ENCODE data around the gene NKAIN2.

NKAIN2 gene

DNA sequence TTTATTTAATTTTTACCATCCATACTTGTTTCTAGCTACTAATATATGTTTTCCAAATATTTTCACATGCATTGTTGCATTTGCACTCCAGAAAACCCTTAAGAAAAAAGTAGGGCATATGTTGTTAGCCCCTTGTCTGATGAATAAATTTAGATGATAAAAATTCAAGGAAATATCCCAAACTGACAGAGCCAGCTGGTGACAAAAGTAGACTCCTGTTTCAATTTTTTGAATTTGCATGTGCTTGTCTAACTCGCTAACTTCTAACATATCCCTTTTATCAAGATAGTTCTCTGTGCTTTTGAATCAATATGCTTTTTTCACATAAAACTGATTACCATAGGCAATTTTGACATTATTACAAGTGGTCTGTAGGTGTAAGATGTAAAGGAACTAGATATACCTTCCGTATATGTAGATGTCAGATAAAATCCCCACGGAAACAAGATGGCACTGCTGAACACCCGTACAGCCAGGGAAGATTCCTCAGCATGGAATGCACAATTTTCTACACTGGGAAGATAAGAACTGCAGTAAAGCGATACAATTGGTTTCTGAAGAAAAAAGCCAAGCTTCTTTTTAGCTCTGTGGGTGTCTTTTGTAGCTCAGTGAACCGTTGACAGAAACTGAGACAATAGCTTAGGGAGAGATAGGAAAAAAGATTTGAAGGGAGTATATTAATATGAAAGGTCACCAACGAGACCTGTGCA, 721.0 kb downstream of the NKAIN2 start:
- TF ChIP-seq, protein P1, sequence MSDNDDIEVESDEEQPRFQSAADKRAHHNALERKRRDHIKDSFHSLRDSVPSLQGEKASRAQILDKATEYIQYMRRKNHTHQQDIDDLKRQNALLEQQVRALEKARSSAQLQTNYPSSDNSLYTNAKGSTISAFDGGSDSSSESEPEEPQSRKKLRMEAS (IDR thresholded peaks at IDR 0.05; ENCODE audit: low read depth, low read length), result no peak
- no peak for TF ChIP-seq POLR2A (IDR thresholded peaks at IDR 0.05; ENCODE audit: extremely low read depth, insufficient read length)
- TF ChIP-seq, protein P2, sequence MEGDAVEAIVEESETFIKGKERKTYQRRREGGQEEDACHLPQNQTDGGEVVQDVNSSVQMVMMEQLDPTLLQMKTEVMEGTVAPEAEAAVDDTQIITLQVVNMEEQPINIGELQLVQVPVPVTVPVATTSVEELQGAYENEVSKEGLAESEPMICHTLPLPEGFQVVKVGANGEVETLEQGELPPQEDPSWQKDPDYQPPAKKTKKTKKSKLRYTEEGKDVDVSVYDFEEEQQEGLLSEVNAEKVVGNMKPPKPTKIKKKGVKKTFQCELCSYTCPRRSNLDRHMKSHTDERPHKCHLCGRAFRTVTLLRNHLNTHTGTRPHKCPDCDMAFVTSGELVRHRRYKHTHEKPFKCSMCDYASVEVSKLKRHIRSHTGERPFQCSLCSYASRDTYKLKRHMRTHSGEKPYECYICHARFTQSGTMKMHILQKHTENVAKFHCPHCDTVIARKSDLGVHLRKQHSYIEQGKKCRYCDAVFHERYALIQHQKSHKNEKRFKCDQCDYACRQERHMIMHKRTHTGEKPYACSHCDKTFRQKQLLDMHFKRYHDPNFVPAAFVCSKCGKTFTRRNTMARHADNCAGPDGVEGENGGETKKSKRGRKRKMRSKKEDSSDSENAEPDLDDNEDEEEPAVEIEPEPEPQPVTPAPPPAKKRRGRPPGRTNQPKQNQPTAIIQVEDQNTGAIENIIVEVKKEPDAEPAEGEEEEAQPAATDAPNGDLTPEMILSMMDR (IDR thresholded peaks at IDR 0.05; ENCODE audit: low read depth, low read length), result no peak
- DNase-seq (ENCODE audit: low read depth), result no peak
- no peak overlapping the region for H3K4me3 ChIP-seq (ENCODE audit: low read depth, low read length)

DNA sequence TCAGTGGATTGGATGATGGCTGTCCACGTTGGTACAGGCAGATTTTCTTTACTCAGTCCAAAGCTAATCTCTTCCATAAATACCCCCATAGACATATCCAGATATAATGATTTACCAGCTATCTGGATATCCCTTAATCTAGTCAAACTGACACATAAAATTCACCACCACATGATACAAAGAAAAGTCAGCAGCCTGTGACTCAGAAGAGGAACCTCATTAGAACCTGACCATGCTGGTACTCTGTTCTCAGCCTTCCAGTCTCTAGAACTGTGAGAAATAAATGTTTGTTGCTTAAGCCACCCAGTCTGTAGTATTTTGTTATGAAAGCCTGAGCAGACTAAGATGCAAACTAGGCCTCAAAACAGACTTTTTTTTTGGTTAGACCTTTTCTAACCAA, 727.3 kb downstream of the NKAIN2 start:
- DNase-seq (ENCODE audit: low read depth), result no peak
- TF ChIP-seq, protein P2 (IDR thresholded peaks at IDR 0.05; ENCODE audit: low read depth, low read length), result no peak
- TF ChIP-seq, protein P1 (IDR thresholded peaks at IDR 0.05; ENCODE audit: low read depth, low read length), result no peak
- no peak for TF ChIP-seq MYC (IDR thresholded peaks at IDR 0.05; ENCODE audit: low read depth, low read length)
- no peak for TF ChIP-seq POLR2A (IDR thresholded peaks at IDR 0.05; ENCODE audit: extremely low read depth, insufficient read length)
- no peak overlapping the region for H3K4me3 ChIP-seq (ENCODE audit: low read depth, low read length)

DNA sequence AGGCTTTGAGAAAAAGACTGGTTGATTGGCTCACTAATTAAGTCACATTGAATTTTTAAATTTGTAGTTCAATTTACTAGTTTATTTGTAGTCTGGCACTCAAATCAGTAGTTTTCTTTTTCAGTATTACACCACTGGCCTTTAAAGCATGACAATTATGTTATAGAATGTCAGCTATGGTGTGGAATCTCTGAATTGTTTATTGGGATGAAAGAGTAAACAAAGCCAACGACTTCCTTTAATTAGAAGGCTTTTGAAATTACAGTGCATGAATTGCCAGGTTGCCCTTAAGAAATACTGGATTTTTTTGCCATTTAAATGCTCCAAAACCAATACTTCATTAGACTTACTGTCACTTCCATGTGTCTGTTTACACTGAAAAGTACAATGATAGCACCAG, 731.6 kb downstream of the NKAIN2 start:
- DNase-seq (ENCODE audit: low read depth), result no peak
- TF ChIP-seq POLR2A (IDR thresholded peaks at IDR 0.05; ENCODE audit: extremely low read depth, insufficient read length) (no peak), MYC (IDR thresholded peaks at IDR 0.05; ENCODE audit: low read depth, low read length) (no peak)
- TF ChIP-seq, protein P2 (IDR thresholded peaks at IDR 0.05; ENCODE audit: low read depth, low read length), result no peak
- TF ChIP-seq, protein P1 (IDR thresholded peaks at IDR 0.05; ENCODE audit: low read depth, low read length), result no peak
- H3K4me3 ChIP-seq (ENCODE audit: low read depth, low read length), result no peak overlapping the region

DNA sequence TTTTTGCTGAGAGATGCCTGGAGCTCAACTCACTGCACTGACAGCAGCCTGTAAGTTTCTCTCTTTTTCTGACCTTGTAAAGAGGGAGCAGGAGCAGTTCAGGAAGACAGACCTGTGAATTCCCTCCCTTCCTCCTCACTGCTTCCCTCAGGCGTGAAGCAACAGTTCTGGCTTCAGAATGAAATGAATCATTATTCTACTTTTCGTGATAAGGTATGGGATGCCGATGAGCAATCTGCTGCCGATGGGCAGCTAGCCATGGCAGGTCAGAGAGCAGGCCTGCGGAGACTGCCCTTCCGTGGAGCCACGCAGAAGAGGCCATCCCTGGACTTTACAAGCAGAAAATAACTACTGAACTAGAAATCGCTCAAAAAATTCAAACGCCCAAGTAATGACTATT, 732.1 kb downstream of the NKAIN2 start:
- H3K4me3 ChIP-seq (ENCODE audit: low read depth, low read length), result no peak overlapping the region
- TF ChIP-seq, protein P1 (IDR thresholded peaks at IDR 0.05; ENCODE audit: low read depth, low read length), result no peak
- TF ChIP-seq, protein P2 (IDR thresholded peaks at IDR 0.05; ENCODE audit: low read depth, low read length), result no peak
- TF ChIP-seq MYC (IDR thresholded peaks at IDR 0.05; ENCODE audit: low read depth, low read length) (no peak), POLR2A (IDR thresholded peaks at IDR 0.05; ENCODE audit: extremely low read depth, insufficient read length) (no peak)
- DNase-seq (ENCODE audit: low read depth), result no peak

DNA sequence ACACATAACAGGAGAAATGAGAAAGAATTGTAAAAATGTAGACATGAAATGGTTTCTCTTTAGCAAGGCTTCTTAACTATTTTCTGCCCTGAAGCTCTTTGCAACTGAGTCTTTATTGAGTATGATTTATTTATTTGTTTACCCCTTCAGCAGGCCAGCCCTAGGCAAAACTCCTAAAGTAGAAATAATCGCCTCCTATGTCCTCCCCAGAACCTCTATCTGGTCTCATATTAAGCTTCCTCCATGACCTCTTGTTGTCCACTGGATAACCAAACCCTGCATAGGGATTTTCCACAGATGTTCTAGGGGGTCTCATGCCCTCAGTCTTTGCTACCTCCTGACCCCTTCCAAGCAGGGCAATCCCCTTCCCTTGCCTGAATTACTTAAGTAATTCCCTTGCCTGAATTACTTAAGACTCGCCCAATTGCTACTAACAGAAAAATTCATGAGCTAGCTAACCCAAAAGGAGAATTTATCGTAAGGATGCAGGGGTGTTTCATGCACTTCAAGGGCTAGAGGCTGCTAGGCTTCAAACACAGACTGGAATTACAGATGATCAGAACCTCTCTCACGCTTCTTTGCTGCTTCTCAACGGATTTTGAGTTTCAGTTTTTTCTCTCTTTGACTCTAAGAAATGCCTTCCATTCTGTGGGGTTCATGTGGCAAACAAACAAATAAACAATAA, 732.6 kb downstream of the NKAIN2 start:
- no peak for DNase-seq (ENCODE audit: low read depth)
- no peak for TF ChIP-seq POLR2A (IDR thresholded peaks at IDR 0.05; ENCODE audit: extremely low read depth, insufficient read length)
- TF ChIP-seq, protein P1 (IDR thresholded peaks at IDR 0.05; ENCODE audit: low read depth, low read length), result no peak
- TF ChIP-seq MYC (IDR thresholded peaks at IDR 0.05; ENCODE audit: low read depth, low read length), result no peak
- TF ChIP-seq, protein P2 (IDR thresholded peaks at IDR 0.05; ENCODE audit: low read depth, low read length), result no peak
- H3K4me3 ChIP-seq (ENCODE audit: low read depth, low read length), result no peak overlapping the region
